Right forelimb (tissue), 1 donor: Measurements from ENCODE around the gene SLC44A5.
"Not testable (repeated sequence)": the region's sequence is repeated elsewhere in the genome, so short reads cannot be mapped to it uniquely, and the experiment has no call there.

Experiments
- DNase-seq: peaks from one replicate; pipeline ENCODE4 v3.0.0-alpha.2; 2018

The SLC44A5 gene

GRCh38 chr1:75444220-75444619 is 166.7 kb downstream of the SLC44A5 start:
- no peak for DNase-seq

DNA sequence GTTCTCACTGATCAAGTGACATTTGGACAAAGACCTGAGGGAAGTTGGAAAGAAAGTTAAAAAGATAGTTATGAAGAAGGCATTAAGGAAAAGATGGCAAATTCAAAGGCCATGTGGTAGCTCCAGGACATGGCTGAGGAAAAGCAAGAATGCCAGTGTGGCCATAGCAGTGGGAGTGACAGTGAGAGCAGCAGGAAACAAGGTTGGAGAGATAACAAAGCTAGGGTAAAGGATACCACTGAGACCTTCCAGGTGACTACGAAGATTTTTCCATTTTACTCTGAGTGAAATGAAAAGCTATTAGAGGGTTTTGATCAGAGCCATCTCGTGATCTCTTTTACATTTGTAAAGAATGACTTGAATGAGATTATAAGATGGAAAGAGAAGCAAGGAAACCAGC is 170.6 kb downstream of the SLC44A5 start:
- DNase-seq: no peak

GRCh38 chr1:75438355-75438754 is 172.6 kb downstream of the SLC44A5 start:
- no peak for DNase-seq

DNA sequence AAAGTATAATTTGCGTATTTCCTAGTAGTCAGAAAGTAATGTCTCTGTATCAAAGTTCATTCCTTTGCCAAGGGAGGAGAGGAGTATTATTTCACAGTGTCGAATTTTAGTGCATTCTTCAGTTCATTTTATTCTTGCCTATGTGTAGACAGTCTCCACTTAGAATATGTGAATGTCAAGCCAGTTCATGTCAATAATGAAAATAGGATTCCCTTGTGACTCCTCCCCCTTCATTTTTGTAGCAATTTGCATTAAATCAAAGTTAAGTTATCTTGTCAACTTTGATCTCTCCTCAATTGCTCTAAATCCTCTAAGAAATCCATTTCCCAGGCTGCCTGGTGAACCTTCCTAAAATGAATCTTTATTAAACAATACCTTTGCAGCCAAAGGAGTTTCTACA is 179.1 kb downstream of the SLC44A5 start:
- no peak for DNase-seq

DNA sequence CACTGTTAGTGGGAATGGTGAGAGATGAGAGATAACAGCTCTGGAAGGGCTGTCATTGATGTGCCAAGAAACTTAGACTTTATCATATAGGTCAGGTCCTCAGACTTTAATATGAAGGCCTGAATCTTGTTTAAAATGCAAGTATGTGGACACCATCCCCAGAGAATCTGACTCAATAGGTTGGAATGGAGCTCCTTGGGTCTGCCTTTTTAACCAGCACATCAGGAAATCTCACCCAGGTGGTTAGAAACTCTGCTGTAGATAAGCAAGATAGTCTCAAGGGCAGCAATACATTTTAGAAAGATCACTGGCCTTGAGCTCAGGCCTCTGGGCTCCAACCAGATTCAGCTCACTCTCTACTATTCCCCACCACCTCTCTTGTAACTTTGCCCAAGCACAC is 180.4 kb downstream of the SLC44A5 start:
- DNase-seq: no peak

- no peak for DNase-seq
Measured at GRCh38 chr1:75426688-75427087, 184.2 kb downstream of the SLC44A5 start.

DNA sequence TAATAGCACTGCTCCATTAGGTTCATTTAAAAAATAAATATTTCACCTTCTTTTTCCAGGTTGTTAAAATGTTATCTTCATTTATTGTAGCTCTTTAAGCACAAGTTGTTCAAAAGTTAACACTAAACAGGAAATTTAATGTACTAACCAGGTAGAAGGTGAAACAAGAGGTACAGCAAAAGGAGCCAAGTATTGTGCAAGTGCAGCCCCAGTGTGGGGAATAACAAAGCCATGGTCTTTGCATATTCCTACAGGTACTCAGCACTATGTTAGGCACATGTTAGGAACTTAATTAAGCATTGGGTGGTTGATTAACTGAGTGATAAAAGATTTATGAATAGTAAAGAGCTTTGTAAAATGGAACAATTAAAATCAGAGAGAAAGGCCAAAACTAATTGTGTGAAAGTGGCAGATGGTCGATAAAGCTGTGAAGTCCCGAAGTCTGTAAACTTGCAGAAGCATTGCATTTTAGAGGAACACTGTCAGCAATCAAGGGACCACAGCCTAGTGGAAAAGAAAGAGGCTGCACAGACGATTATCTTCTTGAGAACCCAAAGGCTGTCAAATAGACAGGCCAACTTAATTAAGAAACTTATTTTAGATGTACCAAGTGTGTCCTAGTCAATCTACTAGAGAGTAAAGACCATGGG is 185.8 kb downstream of the SLC44A5 start:
- DNase-seq: no peak

DNA sequence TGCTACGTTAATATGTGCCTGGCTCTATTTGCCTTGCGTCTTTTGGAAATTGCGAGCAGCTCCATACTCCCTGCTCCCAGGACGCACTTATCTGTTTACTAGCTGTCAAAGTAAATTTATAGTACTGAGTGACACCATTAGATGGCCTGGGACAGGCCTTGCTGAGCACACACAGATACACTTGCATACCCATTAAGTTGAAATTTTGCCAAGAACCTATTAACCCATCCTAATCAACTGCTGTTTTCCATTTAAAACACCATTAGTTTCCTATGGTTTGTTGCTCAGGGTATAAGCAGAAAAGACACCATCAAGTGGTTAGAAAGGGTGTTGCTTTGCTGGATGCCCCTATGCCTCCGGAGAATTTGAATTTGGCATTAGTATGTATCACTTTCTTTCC is 187.3 kb downstream of the SLC44A5 start:
- DNase-seq: no peak

GRCh38 chr1:75423136-75423535 is 187.8 kb downstream of the SLC44A5 start:
- no peak for DNase-seq

DNA sequence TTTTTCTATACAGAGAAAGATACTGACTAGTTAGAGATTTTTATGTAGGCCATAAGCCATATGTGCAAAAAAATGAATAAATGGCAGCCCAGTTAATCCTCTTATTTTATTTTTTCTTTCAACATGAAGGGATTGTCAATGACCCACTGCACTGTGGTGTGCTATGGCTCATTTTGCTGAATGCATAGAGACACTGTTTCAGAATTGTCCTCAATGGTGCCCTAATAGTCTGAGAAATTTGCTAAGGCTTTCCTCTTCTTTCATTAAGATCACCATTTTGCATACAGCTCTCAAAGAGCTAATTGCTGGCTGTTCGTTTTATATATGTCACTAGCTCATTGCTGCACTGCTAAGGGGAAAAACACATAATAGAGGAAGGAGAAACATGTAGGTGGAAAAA is 189.5 kb downstream of the SLC44A5 start:
- no peak for DNase-seq

DNA sequence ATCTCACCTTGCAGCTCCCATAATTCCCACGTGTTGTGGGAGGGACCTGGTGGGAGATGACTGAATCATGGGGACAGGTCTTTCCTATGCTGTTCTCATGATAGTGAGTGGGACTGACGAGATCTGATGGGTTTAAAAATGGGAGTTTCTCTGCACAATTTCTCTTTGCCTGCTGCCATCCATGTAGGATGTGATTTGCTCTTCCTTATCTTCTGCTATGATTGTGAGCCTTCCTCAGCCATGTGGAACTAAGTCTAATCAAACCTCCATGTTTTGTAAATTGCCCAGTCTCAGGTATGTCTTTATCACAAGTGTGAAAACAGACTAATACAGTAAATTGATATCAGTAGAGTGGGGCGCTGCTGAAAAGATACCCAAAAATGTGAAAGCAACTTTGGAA is 195.7 kb downstream of the SLC44A5 start:
- no peak for DNase-seq

DNA sequence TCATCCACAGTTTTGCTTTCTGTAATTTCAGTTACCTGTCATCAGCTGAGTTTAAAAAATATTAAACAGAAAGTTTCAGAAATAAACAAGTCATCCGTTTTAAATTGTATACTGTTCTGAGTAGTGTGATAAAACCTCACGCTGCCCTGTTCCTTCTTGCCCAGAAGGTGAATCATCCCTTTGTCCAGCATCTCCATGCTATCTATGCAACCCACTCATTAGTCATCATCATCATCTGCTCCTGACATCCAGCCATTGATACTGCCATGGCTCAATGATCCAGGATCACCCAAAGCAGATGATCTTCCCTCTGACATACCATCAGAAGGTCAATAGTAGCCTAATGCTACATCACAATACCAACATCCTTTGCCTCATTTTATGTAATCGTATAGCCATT is 198.3 kb downstream of the SLC44A5 start:
- DNase-seq: no peak

GRCh38 chr1:75404681-75405080 is 206.2 kb downstream of the SLC44A5 start:
- not testable (repeated sequence) for DNase-seq

DNA sequence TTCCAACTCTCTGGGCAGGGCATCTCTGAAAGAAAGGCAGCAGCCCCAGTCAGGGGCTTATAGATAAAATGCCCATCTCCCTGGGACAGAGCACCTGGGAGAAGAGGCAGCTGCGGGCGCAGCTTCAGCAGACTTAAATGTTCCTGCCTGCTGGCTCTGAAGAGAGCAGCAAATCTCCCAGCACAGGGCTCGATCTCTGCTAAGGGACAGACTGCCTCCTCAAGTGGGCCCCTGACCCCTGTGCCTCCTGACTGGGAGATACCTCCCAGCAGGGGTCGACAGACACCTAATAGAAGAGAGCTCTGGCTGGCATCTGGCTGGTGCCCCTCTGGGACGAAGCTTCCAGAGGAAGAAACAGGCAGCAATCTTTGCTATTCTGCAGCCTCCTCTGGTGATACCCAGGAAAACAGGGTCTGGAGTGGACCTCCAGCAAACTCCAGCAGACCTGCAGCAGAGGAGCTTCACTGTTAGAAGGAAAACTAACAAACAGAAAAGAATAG is 207.7 kb downstream of the SLC44A5 start:
- DNase-seq: not testable (repeated sequence)

DNA sequence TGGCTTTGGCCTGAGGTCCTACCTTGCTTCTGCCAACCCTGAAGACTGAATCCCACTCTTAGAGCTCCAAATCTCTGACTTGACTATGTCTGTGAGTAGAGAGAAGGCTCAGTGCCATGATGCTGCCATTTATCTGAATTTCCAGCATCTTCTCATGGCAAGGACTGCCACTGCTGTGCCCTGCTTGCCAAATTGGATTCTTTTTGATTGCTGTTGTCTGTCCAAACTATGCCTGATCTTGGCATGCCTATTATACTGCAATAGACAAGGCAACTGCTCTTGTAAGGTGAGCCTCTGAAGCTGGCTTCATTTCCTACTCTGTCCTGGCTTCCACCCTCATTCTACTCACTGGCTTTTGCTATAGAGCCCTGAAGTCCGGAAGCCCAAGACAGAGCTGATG is 210.2 kb downstream of the SLC44A5 start:
- no peak for DNase-seq

- DNase-seq: no peak
Measured at GRCh38 chr1:75396745-75397144, 214.2 kb downstream of the SLC44A5 start.

DNA sequence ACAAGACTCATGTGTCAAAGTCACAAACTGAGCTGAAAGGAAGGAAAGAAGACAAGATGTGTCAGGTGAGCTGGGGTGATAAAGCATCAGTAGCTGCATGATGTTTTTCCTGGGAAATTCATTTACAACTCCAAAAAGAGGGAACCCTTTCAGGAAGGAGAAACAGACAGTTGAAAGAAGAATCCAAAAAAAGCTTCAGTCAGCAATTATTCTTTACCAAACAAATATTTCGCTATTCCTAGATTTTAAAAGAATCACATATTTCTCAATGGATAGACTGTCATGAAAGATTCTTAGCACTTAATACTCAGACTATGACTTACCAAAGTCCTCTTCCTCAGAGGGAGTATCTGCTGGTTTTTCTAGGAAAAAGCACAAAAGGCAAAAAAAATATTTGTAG is 214.7 kb downstream of the SLC44A5 start:
- DNase-seq: no peak

- DNase-seq: no peak
Measured at GRCh38 chr1:75394386-75395139, 216.4 kb downstream of the SLC44A5 start.

DNA sequence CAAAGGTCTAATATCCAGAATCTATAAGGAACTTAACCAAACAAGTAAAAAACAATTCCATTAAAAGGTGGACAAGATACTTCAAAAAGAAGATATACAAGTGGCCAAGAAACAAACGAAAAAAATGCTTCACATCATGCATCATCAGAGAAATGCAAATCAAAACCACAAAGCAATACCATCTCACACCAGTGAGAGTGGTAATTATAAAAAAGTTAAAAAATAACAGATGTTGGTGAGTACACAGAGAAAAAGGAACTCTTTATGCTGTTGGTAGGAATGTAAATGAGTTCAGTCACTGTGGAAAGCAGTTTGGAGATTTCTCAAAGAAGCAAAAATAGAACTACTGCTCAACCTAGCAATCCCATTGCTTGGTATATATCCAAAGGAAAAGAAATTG is 218.6 kb downstream of the SLC44A5 start:
- no peak for DNase-seq

DNA sequence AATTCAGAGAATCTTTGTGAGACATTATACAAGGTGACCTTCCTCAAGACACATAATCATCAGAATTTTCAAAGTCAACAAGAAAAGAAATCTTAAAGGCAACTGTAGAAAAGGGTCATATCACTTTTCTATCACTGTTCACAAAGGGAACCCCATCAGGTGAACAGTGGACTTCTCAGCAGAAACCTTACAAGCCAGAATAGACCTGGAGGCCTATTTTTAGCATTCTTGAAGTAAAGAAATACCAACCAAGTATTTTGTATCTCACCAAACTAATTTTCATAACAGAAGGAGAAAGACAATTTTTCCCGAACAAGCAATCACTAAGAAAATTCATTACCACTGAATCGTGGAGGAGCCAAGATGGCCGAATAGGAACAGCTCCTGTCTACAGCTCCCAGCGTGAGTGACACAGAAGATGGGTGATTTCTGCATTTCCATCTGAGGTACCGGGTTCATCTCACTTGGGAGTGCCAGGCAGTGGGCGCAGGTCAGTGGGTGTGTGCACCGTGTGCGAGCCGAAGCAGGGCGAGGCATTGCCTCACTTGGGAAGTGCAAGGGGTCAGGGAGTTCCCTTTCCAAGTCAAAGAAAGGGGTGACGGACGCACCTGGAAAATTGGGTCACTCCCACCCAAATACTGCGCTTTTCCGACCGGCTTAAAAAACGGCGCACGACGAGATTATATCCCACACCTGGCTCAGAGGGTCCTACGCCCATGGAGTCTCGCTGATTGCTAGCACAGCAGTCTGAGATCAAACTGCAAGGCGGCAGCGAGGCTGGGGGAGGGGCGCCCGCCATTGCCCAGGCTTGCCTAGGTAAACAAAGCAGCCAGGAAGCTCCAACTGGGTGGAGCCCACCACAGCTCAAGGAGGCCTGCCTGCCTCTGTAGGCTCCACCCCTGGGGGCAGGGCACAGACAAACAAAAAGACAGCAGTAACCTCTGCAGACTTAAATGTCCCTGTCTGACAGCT is 235.2 kb downstream of the SLC44A5 start:
- not testable (repeated sequence) for DNase-seq

GRCh38 chr1:75373542-75374159 is 237.3 kb downstream of the SLC44A5 start:
- no peak for DNase-seq

GRCh38 chr1:75366595-75366994 is 244.3 kb downstream of the SLC44A5 start:
- no peak for DNase-seq

DNA sequence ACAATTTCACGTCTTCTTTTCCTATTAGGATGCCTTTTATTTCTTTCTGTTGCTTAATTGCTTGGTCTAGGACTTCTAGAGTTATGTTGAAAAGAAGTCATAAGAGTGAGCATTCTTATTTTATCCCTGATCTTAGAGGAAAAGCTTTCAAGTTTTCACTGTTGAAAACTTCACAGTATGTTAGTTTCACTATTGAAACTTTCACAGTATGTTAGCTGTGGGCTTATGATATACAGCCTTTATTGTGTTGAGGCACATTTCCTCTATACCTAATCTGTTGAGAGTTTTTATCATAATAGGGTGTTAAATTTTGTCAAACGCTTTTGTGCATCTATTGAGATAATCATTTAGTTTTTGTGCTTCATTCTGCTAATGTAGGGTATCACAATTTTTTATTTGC is 249.7 kb downstream of the SLC44A5 start:
- no peak for DNase-seq
